ENCODE measurements around the gene SCGB1C2.
"Not testable (repeated sequence)": the region's sequence is repeated elsewhere in the genome, so short reads cannot be mapped to it uniquely, and the experiment has no call there.

SCGB1C2 gene

DNA sequence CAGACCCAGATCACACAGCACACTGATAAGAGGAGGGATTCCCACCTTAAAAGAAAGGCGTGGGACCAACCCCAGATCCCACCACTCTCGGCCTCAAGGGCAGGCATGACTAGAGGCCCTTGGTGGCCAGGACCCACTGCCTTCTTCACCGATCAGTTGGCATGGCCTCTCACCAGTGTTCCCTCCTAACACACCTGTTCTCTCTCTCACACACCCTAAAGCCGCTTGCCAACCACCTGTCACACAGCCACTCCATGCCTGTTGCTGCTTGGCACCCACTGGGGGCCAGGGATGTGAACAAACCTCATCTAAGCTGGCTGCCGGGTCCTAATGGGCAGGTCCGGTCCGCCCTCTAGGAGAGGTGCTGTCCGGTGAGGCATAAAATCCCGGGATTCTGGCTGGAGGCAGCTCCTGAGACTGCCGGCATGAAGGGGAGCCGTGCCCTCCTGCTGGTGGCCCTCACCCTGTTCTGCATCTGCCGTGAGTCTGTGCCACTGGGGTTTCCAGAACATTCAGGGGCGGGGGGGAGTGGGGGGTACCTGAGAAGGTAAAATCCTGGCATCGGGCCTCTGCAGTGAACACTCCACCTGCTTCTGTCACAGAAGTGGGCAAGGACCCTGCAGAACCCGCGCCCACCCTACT is at the start of gene SCGB1C2:
SCGB1C2 (plus strand) TSS at position 404 of the 642 bp plus-strand sequence; CDS start at position 426, 22 bp downstream.
- DNase-seq: not testable (repeated sequence)

- DNase-seq: not testable (repeated sequence)
Measured at GRCh38 chr17:113111-113510, 24.3 kb upstream of the SCGB1C2 start.

DNA sequence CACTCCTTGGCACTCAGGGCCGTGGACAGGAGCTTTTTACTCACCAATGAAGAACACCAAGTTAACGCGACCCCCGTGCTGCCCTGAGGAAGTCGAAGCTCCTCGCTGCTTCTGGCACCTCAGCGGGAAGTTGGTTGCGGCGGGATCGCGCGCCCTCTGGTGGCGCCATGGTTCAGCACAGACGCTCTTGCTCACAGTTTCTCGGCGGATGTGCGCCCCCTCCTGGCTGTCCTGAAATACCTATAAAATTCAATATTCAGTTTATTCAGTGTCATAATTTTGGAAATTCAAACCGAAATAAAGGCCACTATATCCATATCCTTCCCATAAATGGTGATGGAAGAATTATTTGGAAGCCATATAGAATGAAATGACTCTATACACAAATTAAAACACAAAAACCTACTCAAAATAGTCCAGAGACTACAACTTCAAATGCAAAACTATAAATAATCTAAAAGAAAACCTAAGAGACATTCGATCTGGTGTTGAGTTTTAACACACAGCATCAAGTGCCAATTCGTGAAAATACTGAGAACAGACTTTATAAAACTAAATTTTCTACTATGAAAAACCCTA is 18.9 kb upstream of the SCGB1C2 start:
- DNase-seq: not testable (repeated sequence)

DNA sequence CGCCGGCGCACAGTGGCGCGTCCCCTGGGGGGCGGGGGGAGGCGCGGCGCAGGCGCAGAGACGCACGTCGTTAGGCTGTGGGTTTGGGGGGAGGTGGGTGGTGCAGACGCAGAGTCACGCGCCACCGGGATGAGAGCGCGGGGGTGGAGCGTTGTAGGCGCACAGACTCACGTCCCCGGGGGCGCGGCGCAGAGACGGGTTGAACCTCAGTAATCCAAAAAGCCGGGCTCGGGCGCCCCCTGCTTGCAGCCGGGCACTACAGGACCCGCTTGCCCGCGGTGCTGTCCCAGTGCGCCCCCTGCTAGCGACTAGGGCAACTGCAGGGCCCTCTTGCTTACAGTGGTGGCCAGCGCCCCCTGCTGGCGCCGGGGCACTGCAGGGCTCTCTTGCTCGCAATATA is 3.4 kb upstream of the SCGB1C2 start:
- DNase-seq: not testable (repeated sequence)

- not testable (repeated sequence) for DNase-seq
Measured at GRCh38 chr17:134332-134785, 3.0 kb upstream of the SCGB1C2 start.

GRCh38 chr17:135022-135421 is 2.3 kb upstream of the SCGB1C2 start:
- not testable (repeated sequence) for DNase-seq

DNA sequence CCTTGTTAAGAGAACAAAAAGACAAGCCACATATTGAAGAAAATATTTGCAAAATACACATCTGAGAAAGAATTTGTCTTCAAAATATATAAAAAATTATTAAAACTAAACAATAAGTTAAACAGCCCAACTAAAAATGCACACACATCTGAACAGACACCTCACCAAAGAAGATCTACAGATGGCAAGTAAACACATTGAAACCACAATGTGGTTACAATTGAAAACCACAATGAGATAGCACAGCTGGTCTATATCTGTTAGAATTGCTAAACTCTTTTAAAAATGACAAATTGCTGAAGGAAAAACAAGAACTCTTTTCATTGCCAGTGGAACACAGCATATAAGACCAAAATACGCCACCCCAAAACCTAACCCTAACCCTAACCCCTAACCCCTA is 1.5 kb upstream of the SCGB1C2 start:
- not testable (repeated sequence) for DNase-seq

DNA sequence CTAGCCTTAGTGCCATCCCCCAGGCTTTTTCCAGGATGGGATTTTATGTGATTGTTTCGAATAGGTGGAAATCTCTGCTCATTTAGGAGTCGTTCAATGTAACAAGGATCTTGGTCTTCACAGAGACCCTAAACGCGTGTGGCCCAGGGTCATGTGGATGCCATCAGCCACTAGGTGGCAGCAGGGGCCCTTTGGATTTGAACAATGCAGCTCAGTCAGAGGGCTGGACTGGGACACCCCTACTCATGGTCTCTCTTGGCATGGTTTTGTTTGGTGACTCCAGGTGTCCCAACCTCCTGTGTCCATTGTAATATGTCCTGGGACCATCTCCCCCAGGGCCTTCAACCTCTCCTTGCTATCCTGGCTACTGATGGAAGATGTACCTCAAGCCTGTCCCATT is 838 bp upstream of the SCGB1C2 start:
- not testable (repeated sequence) for DNase-seq

GRCh38 chr17:139401-140205 is 2.2 kb downstream of the SCGB1C2 start:
- not testable (repeated sequence) for DNase-seq

DNA sequence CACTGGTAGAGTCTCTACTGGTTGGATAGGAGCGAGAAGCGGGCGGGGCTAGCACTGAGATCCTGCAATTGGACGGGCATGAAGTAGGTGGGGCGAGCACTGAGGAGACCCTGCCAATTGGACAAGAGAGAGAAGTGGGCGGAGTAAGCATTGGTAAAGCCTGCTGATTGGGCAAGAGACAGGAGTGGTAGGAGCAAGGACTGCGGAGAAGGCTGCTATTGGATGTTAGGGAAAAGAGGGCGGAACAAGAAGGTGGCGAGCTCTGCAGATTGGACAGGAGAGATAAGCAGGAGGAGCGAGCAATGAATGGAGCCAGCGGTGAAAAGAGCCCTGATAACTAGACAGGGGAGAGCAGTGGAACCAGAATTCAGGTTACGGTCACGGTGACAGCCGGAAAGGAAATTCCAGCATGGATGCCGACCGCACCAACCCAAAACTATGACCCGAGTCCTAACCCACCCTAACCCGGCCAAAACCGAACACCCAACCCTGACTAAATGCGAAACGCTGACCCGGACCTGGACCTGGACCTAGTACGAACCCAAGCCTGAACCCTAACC is 4.8 kb downstream of the SCGB1C2 start:
- peak in 3 of 6 experiments; percentile 17 to 34 (median 30) for DNase-seq

- no peak for DNase-seq
Measured at GRCh38 chr17:142876-143784, 5.8 kb downstream of the SCGB1C2 start.

GRCh38 chr17:143785-144281 is 6.5 kb downstream of the SCGB1C2 start:
- DNase-seq: peak; percentile 45 to 88 (median 80)

- no peak for DNase-seq
Measured at GRCh38 chr17:144936-145670, 7.7 kb downstream of the SCGB1C2 start.

- DNase-seq: no peak
Measured at GRCh38 chr17:145671-146541, 8.5 kb downstream of the SCGB1C2 start.

DNA sequence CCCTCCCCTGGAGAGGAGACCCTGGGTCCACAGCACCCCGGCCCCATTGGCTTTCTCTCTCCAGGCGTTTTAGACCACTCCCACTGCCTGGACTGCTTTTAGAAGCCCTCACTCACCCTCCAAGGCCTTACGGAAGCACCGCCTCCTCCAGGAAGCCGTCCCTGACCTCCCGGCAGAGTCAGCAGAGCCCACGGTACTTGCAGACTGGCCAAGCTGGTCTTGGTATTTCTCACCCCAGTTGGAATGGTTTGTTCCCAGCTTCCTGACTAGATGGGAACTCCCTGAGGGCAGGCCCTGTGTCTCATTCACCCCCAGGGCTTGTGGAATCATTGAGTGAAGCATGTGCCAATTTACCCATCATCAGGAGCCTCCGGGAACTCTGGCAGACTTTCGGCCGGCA is 9.2 kb downstream of the SCGB1C2 start:
- no peak for DNase-seq

DNA sequence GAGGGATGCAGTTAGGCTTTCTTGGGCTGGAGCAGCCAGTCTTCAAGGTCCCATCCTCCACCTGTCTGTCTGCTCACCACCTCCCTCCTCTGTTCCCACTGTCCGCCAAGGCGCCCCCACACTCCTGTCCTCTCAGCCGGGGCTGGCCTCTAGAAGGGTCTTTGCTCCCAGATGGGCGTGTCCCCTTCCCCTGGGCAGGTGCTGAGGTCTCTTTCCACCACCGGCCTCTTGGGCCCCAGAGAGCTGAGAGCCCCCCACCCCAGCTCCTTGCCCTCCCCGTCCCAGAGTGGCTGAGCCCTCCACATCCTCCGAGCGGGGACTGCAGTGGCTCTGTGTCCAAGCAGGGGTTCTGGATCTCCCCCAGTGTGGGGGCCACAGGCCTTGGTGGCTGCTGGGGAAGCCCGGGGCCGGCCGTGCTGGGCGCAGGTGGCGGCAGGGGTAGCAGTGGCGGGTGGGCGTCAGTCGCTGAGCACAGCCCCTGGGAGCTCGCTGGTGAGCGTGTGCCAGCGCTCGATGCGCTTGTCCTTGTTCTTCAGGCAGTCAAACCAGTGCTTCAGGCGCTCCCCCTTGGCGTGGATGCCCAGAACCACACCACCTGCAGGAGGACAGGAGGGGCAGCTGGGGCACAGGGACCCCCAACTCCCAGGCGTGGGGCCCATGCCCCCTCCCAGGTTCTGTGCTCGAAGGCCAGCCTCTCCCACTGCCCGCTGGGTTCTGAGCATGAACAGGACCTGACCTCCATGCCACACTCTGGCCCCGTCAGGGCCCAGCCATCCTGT is 9.8 kb downstream of the SCGB1C2 start:
- no peak for DNase-seq

- DNase-seq: no peak
Measured at GRCh38 chr17:147796-148740, 10.7 kb downstream of the SCGB1C2 start.

GRCh38 chr17:148757-149156 is 11.4 kb downstream of the SCGB1C2 start:
- DNase-seq: no peak

Measured in stimulated activated naive CD4-positive, alpha-beta T cell (primary cell).